GM21786 (cell line): ENCODE measurements around the gene FRG2B.
"Not testable (repeated sequence)": the region's sequence is repeated elsewhere in the genome, so short reads cannot be mapped to it uniquely, and the experiment has no call there.

ENCODE experiments used
- ATAC-seq: cut with Tn5 transposase; IDR thresholded peaks from one replicate; pipeline ENCODE4 v1.9.1; 2021; ENCODE audit not compliant: unreplicated experiment

Gene FRG2B

GRCh38 chr10:133600657-133601056 lies 25.9 kb downstream of the FRG2B start:
- ATAC-seq: no peak

- ATAC-seq: not testable (repeated sequence)
These were observed 26.7 kb downstream of the FRG2B start for GRCh38 chr10:133599869-133600268.

- ATAC-seq: no peak
These were observed 33.9 kb downstream of the FRG2B start for GRCh38 chr10:133592716-133593115.

- no peak for ATAC-seq
These were observed 35.6 kb downstream of the FRG2B start for GRCh38 chr10:133590970-133591359.

GRCh38 chr10:133590226-133590969 lies 36.2 kb downstream of the FRG2B start:
- no peak for ATAC-seq

- not testable (repeated sequence) for ATAC-seq
These were observed 49.6 kb downstream of the FRG2B start for GRCh38 chr10:133577037-133577436.
